ENCODE measurements around the gene SUMO2. TPM values are rescaled to one million over a fixed set of nuclear protein-coding genes. Genes with fewer than 3 reads are reported as not detected.

SUMO2 gene
- total and polyA plus RNA-seq, 2 of the 8 experiments (the other 6 are each of a cell fraction or from before 2014, with no cell fraction given), result 184 to 779 TPM

DNA sequence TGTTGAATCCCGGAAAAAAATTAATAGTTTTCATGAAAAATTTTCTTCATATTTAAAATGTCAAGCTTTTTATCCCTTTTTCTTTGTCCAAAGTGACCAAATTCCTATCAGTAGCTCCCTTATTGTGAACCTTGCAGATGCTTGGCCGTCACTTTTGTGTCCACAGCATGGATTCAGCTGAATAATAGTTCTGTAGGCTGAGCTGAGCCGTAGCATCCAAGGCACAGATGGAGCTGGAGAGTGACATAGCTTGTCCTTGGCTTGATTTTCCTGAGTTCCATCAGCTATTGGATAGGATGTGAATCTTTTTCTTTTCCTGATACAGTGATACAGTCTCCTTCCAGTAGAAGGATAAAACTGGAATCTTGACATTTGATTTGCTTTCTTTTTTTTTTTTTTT lies 26.3 kb upstream of the SUMO2 start:
- H3K79me2 ChIP-seq (ENCODE audit: control insufficient read depth in 1 of 2, insufficient read depth in 2 of 2, low read length in 2 of 2), result peaks cover 6 to 38% of the 10 kb centered on the region in 2 experiments
- no peak overlapping the region for H3K27ac ChIP-seq (ENCODE audit: low read depth, low read length)
- peaks cover 0 to 3% of the 10 kb centered on the region in 2 experiments for H4K20me1 ChIP-seq (replicated peaks in 1 of 2; ENCODE audit: control insufficient read depth in 1 of 2, insufficient read depth in 2 of 2, low read length in 2 of 2)
- POLR2A ChIA-PET (ENCODE audit: partially characterized antibody), result interaction anchor here (0.7 to 1.4 kb wide), 4 partner anchors 10 to 64 kb away, joined by 3 to 4 read pairs (median 4); no protein-coding TSS in a partner anchor
- no peak overlapping the region for H3K9ac ChIP-seq (replicated peaks in 1 of 4; ENCODE audit: extremely low read depth in 1 of 4, low read depth in 3 of 4, low read length in 3 of 4)
- H4K91ac ChIP-seq (replicated peaks; ENCODE audit: insufficient read length, low read length), result no peak overlapping the region
- no peak overlapping the region for H3K18ac ChIP-seq (ENCODE audit: extremely low read depth, low read length)
- H3K4me2 ChIP-seq (ENCODE audit: insufficient read depth in 1 of 2, low read depth in 2 of 2, low read length in 2 of 2), result no peak overlapping the region
- H3K4ac ChIP-seq (replicated peaks; ENCODE audit: insufficient read length, low read depth, low read length), result no peak overlapping the region
- no peaks in the 10 kb centered on the region for H3K9me3 ChIP-seq (ENCODE audit: insufficient read depth in 2 of 2, low read depth in 1 of 2, low read length in 1 of 2)
- no peak overlapping the region for H3K23ac ChIP-seq (ENCODE audit: insufficient read length)
- H4K8ac ChIP-seq (ENCODE audit: extremely low read depth, insufficient read depth, low read length), result no peak overlapping the region
- 85% methylated on average over 3 of the region's 3 CpGs; no CpG with 5 or more reads in 1 of the 2 experiments for WGBS, 2 experiments (ENCODE audit: extremely low coverage in 1 of 2, insufficient coverage in 1 of 2, insufficient read length in 1 of 2, insufficient replicate concordance in 2 of 2, low coverage in 1 of 2, low lambda C conversion rate in 2 of 2, missing lambda C conversion rate in 1 of 2)
- H3K36me3 ChIP-seq (ENCODE audit: control insufficient read depth in 2 of 4, insufficient read depth in 4 of 4, low read length in 3 of 4), result peaks cover 16 to 43% (median 35%) of the 10 kb centered on the region in 4 experiments
- no peak overlapping the region for H2AK5ac ChIP-seq (ENCODE audit: low read depth, low read length)
- DNase-seq (ENCODE audit: low read depth in 1 of 2, low spot score in 2 of 2) (no peak), FAIRE-seq (no peak)
- no peak overlapping the region for H2BK15ac ChIP-seq (ENCODE audit: low read length)
- H2BK12ac ChIP-seq (ENCODE audit: low read depth, low read length), result no peak overlapping the region
- no peak overlapping the region for H4K5ac ChIP-seq (ENCODE audit: insufficient read length, low read depth, low read length)
- no peak overlapping the region for H3K14ac ChIP-seq (ENCODE audit: insufficient read length)
- no peaks in the 10 kb centered on the region for H3K79me1 ChIP-seq (ENCODE audit: low read depth, low read length)
- H2AFZ ChIP-seq (ENCODE audit: low read length), result no peak overlapping the region
- no peaks in the 10 kb centered on the region for H3K27me3 ChIP-seq (replicated peaks in 1 of 4; ENCODE audit: control insufficient read depth in 3 of 4, extremely low read depth in 1 of 4, insufficient read depth in 3 of 4, low read length in 3 of 4)
- no peak overlapping the region for H3K56ac ChIP-seq (replicated peaks; ENCODE audit: insufficient read length, low read depth, low read length)
- no peak overlapping the region for H2BK5ac ChIP-seq (ENCODE audit: low read depth, low read length)
- no peaks in the 10 kb centered on the region; the same call in 1 of the 2 replicates for H3K23me2 ChIP-seq (ENCODE audit: low read depth, low read length)
- H3K4me3 ChIP-seq (ENCODE audit: extremely low read depth in 1 of 4, insufficient read depth in 2 of 4, low read depth in 3 of 4, low read length in 4 of 4), result no peak overlapping the region
- no peak for TF ChIP-seq CTBP2 (IDR thresholded peaks at IDR 0.05; ENCODE audit: borderline replicate concordance, insufficient read depth, insufficient read length, low read length)
- no peak overlapping the region for H2BK20ac ChIP-seq (ENCODE audit: low read length)
- peaks cover 0 to 2% (median 0%) of the 10 kb centered on the region in 4 experiments; a peak in 2 of 7 replicates for H3K4me1 ChIP-seq (replicated peaks in 1 of 4; ENCODE audit: control insufficient read depth in 3 of 4, insufficient read depth in 4 of 4, low read length in 3 of 4)
- H2BK120ac ChIP-seq (replicated peaks; ENCODE audit: low read depth, low read length), result no peak overlapping the region
- CTCF ChIA-PET (ENCODE audit: partially characterized antibody), result interaction anchor here (0.6 to 2.5 kb wide), 3 partner anchors 29 to 699 kb away, joined by 3 to 8 read pairs (median 4); no protein-coding TSS in a partner anchor

Measured in H1 (cell line).